GM19025 (cell line): ENCODE results near the gene LIMS2.

Source experiments
- ATAC-seq: cut with Tn5 transposase; IDR thresholded peaks from one replicate; pipeline ENCODE4 v1.9.1; 2021; ENCODE audit warnings: mild to moderate bottlenecking, low read depth, moderate library complexity; ENCODE audit not compliant: unreplicated experiment

The LIMS2 gene

GRCh38 chr2:127636248-127637235, 38.8 kb downstream of the LIMS2 start:
- no peak for ATAC-seq

GRCh38 chr2:127635380-127636237, 39.7 kb downstream of the LIMS2 start:
- ATAC-seq = no peak

- ATAC-seq = no peak
These were observed 40.5 kb downstream of the LIMS2 start for GRCh38 chr2:127634626-127635379.

GRCh38 chr2:127634066-127634617, 41.2 kb downstream of the LIMS2 start:
- ATAC-seq = no peak

GRCh38 chr2:127633556-127634065, 41.7 kb downstream of the LIMS2 start:
- no peak for ATAC-seq

DNA sequence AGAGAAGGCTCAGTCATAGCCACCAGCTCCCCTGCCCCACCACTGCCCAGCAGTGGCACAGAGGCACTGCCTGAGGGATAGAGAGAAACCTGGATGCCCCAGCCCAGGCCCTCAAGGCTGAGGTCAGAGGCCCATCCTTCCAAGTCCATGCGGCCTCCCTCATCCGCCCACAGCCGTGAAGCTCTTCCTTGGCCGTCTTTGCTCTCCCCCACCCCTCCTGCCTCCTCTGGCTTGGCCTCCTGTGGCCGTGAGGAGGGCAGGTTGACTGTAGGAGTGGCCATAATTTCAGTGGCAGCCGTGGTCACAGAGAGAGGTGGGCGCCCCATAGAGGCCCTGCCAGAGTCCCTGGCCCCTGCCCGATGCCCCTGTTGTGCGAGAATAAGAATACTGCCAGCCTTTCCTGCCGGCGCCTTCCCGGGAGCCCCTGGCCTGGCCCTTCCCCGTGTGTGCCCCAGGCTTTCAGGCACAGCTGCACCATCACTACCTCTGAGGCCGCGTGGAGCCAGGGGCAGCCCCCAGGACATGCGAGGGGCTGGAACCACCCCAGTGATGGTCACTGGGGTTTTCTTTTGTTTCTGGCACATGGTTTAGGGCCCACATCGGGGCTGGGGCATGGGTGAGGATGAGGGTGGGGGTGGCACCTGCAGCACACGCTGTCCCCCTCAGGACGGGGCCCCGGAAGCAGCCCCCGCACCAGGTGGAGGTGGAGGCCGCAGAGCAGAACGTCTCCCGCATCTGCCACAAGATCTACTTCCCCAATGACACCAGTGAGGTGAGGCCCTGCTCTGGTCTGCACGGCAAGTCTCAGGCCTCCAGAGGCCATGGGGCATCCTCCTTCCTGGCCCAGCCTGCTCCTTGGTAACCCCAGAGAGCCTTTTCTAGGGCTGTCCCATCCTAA, 42.5 kb downstream of the LIMS2 start:
- no peak for ATAC-seq

DNA sequence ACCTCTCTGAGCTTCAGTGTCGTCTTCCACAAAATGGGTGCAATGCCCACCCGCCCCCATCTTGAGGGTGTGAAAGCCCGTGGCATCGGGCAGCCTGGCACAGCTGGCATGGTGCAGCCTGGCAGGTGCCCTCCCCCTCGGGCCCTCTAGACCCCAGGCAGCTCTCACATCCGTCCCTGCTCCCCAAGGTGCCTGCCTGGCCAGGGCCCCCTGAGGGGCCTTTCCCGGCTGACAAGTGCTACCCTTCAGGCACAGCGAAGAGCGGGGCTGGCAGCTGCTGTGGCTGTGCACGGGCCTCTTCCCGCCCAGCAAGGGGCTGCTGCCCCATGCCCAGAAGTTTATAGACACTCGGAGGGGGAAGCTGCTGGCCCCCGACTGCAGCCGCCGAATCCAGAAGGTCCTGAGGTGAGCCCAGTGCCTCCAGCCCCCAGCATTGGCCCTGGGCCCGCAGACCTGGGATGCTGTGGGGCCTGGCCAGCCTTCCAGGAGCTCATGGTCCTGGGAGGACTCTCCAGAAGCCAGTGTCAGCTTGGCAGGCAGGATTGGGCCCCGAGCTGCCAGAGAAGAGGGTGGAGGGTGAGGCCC, 43.2 kb downstream of the LIMS2 start:
- no peak for ATAC-seq

GRCh38 chr2:127631541-127631996, 43.8 kb downstream of the LIMS2 start:
- ATAC-seq = no peak

- ATAC-seq = no peak
These were observed 44.3 kb downstream of the LIMS2 start for GRCh38 chr2:127630864-127631540.

GRCh38 chr2:127630096-127630863, 45.0 kb downstream of the LIMS2 start:
- no peak for ATAC-seq

- no peak for ATAC-seq
These were observed 45.7 kb downstream of the LIMS2 start for GRCh38 chr2:127629637-127630036.

DNA sequence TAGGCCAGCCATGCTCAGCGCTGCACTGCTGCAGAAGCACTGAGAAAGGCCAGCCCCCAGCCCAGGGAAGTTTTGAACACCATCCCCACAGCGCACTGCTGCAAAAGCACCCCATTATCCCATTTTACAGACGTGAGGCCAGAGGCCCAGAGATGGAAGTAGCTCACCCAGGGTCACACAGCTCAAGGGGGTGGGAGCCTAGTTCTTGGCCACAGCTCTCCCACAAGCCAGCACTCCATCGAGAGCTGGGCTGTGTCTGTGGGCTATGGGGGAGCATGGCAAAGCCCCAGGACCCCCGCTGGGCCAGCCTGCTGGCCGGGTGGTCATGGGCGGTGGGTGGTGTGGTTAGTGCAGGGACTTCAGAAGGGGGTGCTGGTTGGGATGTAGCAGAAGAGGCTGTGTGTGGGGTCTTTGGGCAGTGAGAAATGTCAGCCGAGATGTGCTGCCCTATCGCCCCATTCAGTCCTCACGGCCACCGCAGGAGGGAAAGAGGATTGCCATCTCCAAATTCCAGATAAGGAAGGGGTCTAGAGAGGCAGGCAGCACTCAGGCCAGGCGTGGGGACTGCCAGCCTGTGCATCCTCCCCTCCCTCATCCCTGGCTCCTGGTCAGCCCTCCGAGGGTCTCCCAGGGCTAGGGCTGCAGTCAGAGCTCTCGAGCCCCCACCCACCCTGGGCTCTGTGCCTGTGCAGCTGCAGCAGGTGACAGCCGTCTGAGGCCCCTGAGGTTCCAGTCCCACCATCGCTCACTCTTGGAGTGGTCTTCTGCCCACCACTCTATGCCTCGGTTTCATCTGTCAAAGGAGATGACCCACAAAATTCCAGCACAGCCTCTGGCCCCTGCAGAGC, 46.3 kb downstream of the LIMS2 start:
- no peak for ATAC-seq

GRCh38 chr2:127627740-127628571, 47.4 kb downstream of the LIMS2 start:
- ATAC-seq = no peak

DNA sequence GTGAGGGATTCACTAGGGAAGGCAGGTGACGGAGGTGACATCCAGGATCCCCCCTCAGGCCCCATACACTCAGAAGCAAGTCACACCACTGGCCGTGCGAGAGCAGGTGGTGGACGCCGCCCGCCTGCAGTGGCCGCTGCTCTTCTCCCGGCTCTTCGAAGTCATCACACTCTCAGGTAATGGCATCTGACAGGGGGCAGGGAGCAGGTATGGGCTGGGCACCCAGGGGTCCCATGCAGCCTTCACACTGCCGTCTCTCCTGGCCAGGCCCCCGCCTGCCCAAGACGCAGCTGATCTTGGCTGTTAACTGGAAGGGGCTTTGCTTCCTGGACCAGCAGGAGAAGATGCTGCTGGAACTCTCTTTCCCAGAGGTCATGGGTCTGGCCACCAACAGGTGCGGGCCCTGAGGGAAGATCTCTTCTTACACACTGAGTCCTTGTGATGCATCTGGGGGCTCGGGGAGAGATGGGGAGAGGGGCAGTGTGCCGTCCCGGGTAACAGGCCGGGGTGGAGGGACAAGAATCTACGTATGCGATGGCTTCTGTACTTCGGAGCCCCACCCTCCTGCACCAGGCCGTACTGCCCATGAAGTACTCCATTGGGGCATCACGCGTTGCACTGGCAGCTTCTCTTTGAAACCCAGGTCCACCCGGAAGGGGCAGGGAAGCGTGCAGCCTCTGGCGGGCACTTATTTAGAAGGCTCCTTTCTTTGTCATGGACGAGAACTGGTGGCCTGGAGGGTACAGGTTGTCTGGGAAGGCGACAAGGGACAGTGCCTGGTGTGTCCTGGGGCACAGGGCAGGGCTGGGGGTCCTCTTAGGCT, 48.2 kb downstream of the LIMS2 start:
- no peak for ATAC-seq

- ATAC-seq = no peak
These were observed 49.2 kb downstream of the LIMS2 start for GRCh38 chr2:127626175-127626574.
